Measurements from ENCODE around the gene MRPL52.

DNA sequence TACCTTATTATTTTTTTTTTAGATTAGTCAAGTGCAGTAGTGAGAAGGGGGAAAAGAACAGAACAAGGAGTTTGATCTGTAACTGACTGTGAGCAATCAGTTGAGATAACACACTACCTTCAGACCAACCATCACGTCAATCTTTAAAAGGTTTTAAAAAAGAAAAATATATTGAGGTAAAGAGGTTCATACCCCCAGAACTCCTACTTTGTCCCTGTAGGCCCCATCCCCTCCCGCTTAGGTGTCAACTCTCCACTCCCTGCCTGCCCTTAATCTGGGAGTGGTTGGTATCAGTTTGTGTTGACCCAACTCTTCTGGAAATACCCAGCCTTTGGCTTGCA is 22.9 kb downstream of the MRPL52 start:
- TF ChIP-seq, protein P1, sequence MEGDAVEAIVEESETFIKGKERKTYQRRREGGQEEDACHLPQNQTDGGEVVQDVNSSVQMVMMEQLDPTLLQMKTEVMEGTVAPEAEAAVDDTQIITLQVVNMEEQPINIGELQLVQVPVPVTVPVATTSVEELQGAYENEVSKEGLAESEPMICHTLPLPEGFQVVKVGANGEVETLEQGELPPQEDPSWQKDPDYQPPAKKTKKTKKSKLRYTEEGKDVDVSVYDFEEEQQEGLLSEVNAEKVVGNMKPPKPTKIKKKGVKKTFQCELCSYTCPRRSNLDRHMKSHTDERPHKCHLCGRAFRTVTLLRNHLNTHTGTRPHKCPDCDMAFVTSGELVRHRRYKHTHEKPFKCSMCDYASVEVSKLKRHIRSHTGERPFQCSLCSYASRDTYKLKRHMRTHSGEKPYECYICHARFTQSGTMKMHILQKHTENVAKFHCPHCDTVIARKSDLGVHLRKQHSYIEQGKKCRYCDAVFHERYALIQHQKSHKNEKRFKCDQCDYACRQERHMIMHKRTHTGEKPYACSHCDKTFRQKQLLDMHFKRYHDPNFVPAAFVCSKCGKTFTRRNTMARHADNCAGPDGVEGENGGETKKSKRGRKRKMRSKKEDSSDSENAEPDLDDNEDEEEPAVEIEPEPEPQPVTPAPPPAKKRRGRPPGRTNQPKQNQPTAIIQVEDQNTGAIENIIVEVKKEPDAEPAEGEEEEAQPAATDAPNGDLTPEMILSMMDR (IDR thresholded peaks at IDR 0.05; ENCODE audit: insufficient read depth, low read depth, low read length): no peak
- no peak for TF ChIP-seq EZH2 (IDR thresholded peaks at IDR 0.05; ENCODE audit: insufficient read depth, low read length)

Measured in astrocyte (in vitro differentiated cells and primary cell).